Posterior cingulate gyrus (tissue), 11 donors: ENCODE measurements around the gene TENM3.
"Not testable (repeated sequence)": the region's sequence is repeated elsewhere in the genome, so short reads cannot be mapped to it uniquely, and the experiment has no call there.

Source experiments
- DNase-seq, 10 donors: peaks; one replicate each; pipeline versions ENCODE4 v3.0.0 to v3.0.0-alpha.2; 2020 to 2021; ENCODE audit warnings: mixed read lengths in 3 of 10
- intact Hi-C: fragments of 100-400 bp; cut with DNase I; formaldehyde crosslinking; loops from one replicate; pipeline ENCODE4 v1.15.1; 2023

The TENM3 gene

GRCh38 chr4:182795446-182796238, 552.4 kb downstream of the TENM3 start:
- intact Hi-C loops: no loop called here

GRCh38 chr4:182799515-182800215, 556.5 kb downstream of the TENM3 start:
- peak in 3 of 10 donors; percentile 75 to 85 (median 81) for DNase-seq
- intact Hi-C loops: loop anchor here (10.0 kb wide), 1 partner anchor 115 kb away; the partner anchor contains the start of gene DCTD

More at GRCh38 chr4:182795446-182796238, 552.4 kb downstream of the TENM3 start:
- DNase-seq: no peak

- DNase-seq: peak in 2 of 10 donors; percentile 76 to 86
- intact Hi-C loops: loop anchor here (10.0 kb wide), 1 partner anchor 115 kb away; the partner anchor contains the start of gene DCTD
Measured at GRCh38 chr4:182800216-182800515, 557.0 kb downstream of the TENM3 start.

GRCh38 chr4:182801636-182802035, 558.4 kb downstream of the TENM3 start:
- peak in 6 of 10 donors; percentile 43 to 94 (median 76) for DNase-seq
- intact Hi-C loops: loop anchor here (10.0 kb wide), 1 partner anchor 113 kb away; the partner anchor contains the start of gene DCTD

GRCh38 chr4:182802621-182803020, 559.4 kb downstream of the TENM3 start:
- no peak for DNase-seq
- intact Hi-C loops: loop anchor here (10.0 kb wide), 1 partner anchor 112 kb away; the partner anchor contains the start of gene DCTD

GRCh38 chr4:182803235-182803634, 560.0 kb downstream of the TENM3 start:
- intact Hi-C loops: loop anchor here (10.0 kb wide), 1 partner anchor 112 kb away; the partner anchor contains the start of gene DCTD
- no peak for DNase-seq

GRCh38 chr4:182804131-182804530, 560.9 kb downstream of the TENM3 start:
- peak in 1 of 10 donors; percentile 70 for DNase-seq

GRCh38 chr4:182805321-182805720, 562.1 kb downstream of the TENM3 start:
- intact Hi-C loops: loop anchor here (5.0 to 10.0 kb wide), 2 partner anchors 109 to 1238 kb away; partner anchors contain the start of gene DCTD
- no peak for DNase-seq

More at GRCh38 chr4:182804131-182804530, 560.9 kb downstream of the TENM3 start:
- intact Hi-C loops: loop anchor here (10.0 kb wide), 1 partner anchor 111 kb away; the partner anchor contains the start of gene DCTD

- intact Hi-C loops: loop anchor here (2.0 to 10.0 kb wide), 4 partner anchors 109 to 1663 kb away; partner anchors contain the start of gene DCTD
- DNase-seq: peak in 1 of 10 donors; percentile 66
Measured at GRCh38 chr4:182805750-182806149, 562.5 kb downstream of the TENM3 start.

GRCh38 chr4:182806259-182807252, 563.4 kb downstream of the TENM3 start:
- DNase-seq: peak; percentile 52 to 96 (median 79)
- intact Hi-C loops: loop anchor here (2.0 to 10.0 kb wide), 4 partner anchors 108 to 1664 kb away; partner anchors contain the start of gene DCTD

GRCh38 chr4:182807346-182807745, 564.1 kb downstream of the TENM3 start:
- peak in 2 of 10 donors; percentile 84 to 86 for DNase-seq
- intact Hi-C loops: loop anchor here (2.0 to 10.0 kb wide), 4 partner anchors 107 to 1665 kb away; partner anchors contain the start of gene DCTD

GRCh38 chr4:182807767-182808548, 564.8 kb downstream of the TENM3 start:
- intact Hi-C loops: loop anchor here (2.0 to 10.0 kb wide), 4 partner anchors 107 to 1665 kb away; partner anchors contain the start of gene DCTD
- DNase-seq: peak in 2 of 10 donors; percentile 78 to 79

GRCh38 chr4:182808673-182809416, 565.6 kb downstream of the TENM3 start:
- peak in 1 of 10 donors; percentile 61 for DNase-seq
- intact Hi-C loops: loop anchor here (5.0 to 10.0 kb wide), 2 partner anchors 106 to 1242 kb away; partner anchors contain the start of gene DCTD

- intact Hi-C loops: loop anchor here (5.0 to 10.0 kb wide), 2 partner anchors 105 to 1242 kb away; partner anchors contain the start of gene DCTD
- DNase-seq: peak in 2 of 10 donors; percentile 62 to 73
Measured at GRCh38 chr4:182809417-182810102, 566.4 kb downstream of the TENM3 start.

- intact Hi-C loops: no loop called here
- DNase-seq: no peak
Measured at GRCh38 chr4:182810103-182810615, 567.0 kb downstream of the TENM3 start.

GRCh38 chr4:182812916-182813315, 569.7 kb downstream of the TENM3 start:
- no peak for DNase-seq
- intact Hi-C loops: no loop called here

- DNase-seq, intact Hi-C loops: not testable (repeated sequence)
Measured at GRCh38 chr4:182814065-182814464, 570.9 kb downstream of the TENM3 start.
